Measurements from ENCODE around the gene SEMA4D. TPM values are rescaled to one million over a fixed set of nuclear protein-coding genes. Genes with fewer than 3 reads are reported as not detected.

Gene SEMA4D
- total RNA-seq, 1 experiment from 2014 or later, result 8.0 TPM

DNA sequence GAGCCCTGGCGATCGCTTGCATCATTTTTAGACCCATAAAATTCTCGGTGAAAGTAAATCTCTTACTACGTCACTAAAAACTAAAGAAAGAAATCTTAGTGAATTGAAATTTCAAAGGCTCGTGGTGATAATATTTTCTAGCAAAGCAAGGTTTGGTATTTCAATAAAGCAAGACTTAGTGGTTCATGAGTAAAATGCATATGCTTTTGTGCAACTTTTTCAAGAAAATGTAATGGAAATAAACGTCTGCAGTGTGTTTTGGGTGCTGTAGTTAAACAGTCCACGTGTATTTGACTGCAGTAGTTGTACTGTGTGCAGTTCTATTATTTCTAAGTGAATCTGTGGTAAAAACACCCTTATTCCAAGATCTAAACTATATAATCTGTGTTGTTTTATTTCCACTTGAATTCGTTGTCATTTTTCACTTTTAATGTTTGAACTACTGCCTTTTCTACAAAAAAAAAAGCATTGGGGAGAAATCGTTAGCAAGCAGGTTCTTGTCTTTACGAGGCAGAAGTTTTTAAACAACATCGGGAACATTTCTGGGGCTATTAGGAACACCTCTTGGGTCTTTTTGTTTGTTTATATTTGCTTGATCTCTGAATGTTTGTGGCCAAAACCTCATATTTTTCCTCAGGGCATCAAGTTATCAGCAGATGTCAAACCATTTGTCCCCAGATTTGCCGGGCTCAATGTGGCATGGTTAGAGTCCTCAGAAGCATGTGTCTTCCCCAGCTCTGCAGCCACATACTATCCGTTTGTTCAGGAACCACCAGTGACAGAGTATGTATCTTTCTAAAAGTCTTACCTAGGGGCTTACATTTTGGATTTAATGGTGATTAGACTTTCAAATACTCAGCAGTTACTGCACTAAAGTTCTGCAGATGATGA, 178.7 kb downstream of the SEMA4D start:
- Histone ChIP-seq H3K9me3 (ENCODE audit: low read length) (no peaks in the 10 kb centered on the region), H3K9me2 (replicated peaks; ENCODE audit: low read length) (no peaks in the 10 kb centered on the region), H3F3A (ENCODE audit: low read length, unreplicated experiment) (peaks cover 4% of the 10 kb centered on the region), H3K27ac (ENCODE audit: low read length) (peak overlapping the region; percentile 96), H3K4me3 (ENCODE audit: low read length) (peak overlapping the region; percentile 74), H3K27me3 (ENCODE audit: low read length) (no peaks in the 10 kb centered on the region), H4K20me1 (ENCODE audit: low read length) (peaks cover 9% of the 10 kb centered on the region; the same call in 1 of the 2 replicates), H2AFZ (ENCODE audit: low read length) (peak overlapping the region; percentile 39), H3K9ac (ENCODE audit: low read length) (peak overlapping the region; percentile 91), H3K36me3 (ENCODE audit: low read depth, low read length) (peaks cover 34% of the 10 kb centered on the region), H3K79me2 (ENCODE audit: low read length) (peaks cover 64% of the 10 kb centered on the region), H3K4me1 (ENCODE audit: insufficient read depth, low read length) (peaks cover 29% of the 10 kb centered on the region), H3K4me2 (ENCODE audit: low read length) (peak overlapping the region; percentile 90)
- BruUV-seq (replicated peaks), result TSS peak; percentile 41
- POLR2A ChIA-PET (ENCODE audit: unreplicated experiment), result interaction anchor here (0.6 kb wide), 1 partner anchor 1222 kb away, joined by 3 read pairs; no protein-coding TSS in a partner anchor
- ATAC-seq, result no peak; the same call in 1 of the 2 replicates
- CTCF ChIA-PET, result no interaction called here
- no peak for DNase-seq
- intact Hi-C loops (cut with micrococcal nuclease), result loop anchor here (1.0 to 10.0 kb wide), 3 partner anchors 9 to 784 kb away; partner anchors contain the start of gene NXNL2
- TF ChIP-seq EZH2 (IDR thresholded peaks at IDR 0.05; ENCODE audit: low read length, unreplicated experiment) (no peak), EZH2phosphoT487 (IDR thresholded peaks at IDR 0.05; ENCODE audit: borderline replicate concordance, low read length) (no peak), CTCF (conservative IDR thresholded peaks at IDR 0.05; ENCODE audit: low read depth, low read length) (no peak)

DNA sequence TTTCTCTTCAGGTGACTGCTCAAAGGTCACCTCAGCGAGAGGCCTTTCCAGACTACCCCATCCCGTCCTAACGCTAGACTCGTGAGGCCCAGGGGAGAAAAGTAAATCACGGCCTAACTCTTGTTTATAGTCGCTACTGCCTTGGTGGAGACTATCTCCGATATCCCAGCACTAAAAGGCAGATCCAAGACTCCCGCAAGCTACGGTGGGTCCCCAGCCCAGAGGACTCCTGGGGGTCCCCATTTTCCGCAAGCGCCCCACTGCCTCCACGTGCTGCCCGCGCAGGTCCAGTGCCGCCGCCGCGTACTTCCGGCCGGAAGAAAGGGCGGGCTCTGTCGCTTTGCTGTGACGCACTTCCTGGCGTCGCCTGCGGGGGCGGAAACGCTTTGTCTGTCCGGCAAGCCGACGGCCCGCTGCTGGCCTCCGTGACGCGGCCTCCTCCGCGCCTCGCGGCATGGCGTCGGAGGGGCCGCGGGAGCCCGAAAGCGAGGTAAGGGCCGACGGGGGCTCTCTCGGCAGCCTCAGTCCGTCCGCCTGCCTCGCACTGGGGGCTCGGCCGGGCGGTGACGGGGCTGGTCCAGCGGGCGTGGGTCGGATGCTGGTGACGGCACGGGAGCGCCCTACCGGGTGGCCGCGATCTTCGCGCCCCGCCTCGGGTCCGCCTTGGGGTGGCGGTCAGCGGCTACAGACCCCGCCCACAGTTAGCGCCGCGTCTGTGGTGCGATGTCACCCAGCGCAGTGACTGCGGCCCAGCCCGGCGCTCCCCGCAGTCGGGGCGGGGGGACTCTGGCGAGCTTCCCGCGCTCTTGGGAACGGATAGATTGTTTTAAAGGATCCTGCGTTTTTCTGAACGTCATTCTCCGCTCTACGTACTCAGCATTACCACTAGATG, 179.5 kb downstream of the SEMA4D start, which contains the start of gene SECISBP2:
TSS of gene SECISBP2 (plus strand) at position 378 of the 892 bp plus-strand sequence. CDS start at position 455, 77 bp downstream.
- ChIA-PET POLR2A (ENCODE audit: unreplicated experiment) (interaction anchor here (0.6 kb wide), 1 partner anchor 1222 kb away, joined by 3 read pairs; no protein-coding TSS in a partner anchor), CTCF (no interaction called here)
- intact Hi-C loops (cut with micrococcal nuclease), result loop anchor here (1.0 to 10.0 kb wide), 4 partner anchors 10 to 784 kb away; partner anchors contain the start of gene NXNL2
- Histone ChIP-seq H3K27me3 (ENCODE audit: low read length) (no peaks in the 10 kb centered on the region), H3F3A (ENCODE audit: low read length, unreplicated experiment) (peaks cover 4% of the 10 kb centered on the region), H3K79me2 (ENCODE audit: low read length) (peaks cover 73% of the 10 kb centered on the region), H3K9me2 (replicated peaks; ENCODE audit: low read length) (no peaks in the 10 kb centered on the region), H4K20me1 (ENCODE audit: low read length) (peaks cover 18% of the 10 kb centered on the region), H3K36me3 (ENCODE audit: low read depth, low read length) (peaks cover 36% of the 10 kb centered on the region), H3K9ac (ENCODE audit: low read length) (peak within 1 kb of the TSS; percentile 91), H3K4me1 (ENCODE audit: insufficient read depth, low read length) (peaks cover 37% of the 10 kb centered on the region), H3K4me2 (ENCODE audit: low read length) (peak within 1 kb of the TSS; percentile 90), H3K4me3 (ENCODE audit: low read length) (peak within 1 kb of the TSS; percentile 74), H3K9me3 (ENCODE audit: low read length) (no peaks in the 10 kb centered on the region), H2AFZ (ENCODE audit: low read length) (peak within 1 kb of the TSS; percentile 58), H3K27ac (ENCODE audit: low read length) (peak within 1 kb of the TSS; percentile 96)
- BruUV-seq (replicated peaks), result no TSS peak
- peak; percentile 95 for ATAC-seq
- peak; percentile 91 for DNase-seq
- peak; percentile 76 for TF ChIP-seq CTCF (conservative IDR thresholded peaks at IDR 0.05; ENCODE audit: low read depth, low read length)
- no peak for TF ChIP-seq EZH2phosphoT487 (IDR thresholded peaks at IDR 0.05; ENCODE audit: borderline replicate concordance, low read length)
- no peak for TF ChIP-seq EZH2 (IDR thresholded peaks at IDR 0.05; ENCODE audit: low read length, unreplicated experiment)
